ENCODE results near the gene TELO2. TPM values are rescaled to one million over a fixed set of nuclear protein-coding genes. Genes with fewer than 3 reads are reported as not detected.

The TELO2 gene
- total and polyA plus RNA-seq, 4 donors, result 24.4 to 64.2 (median 42.8) TPM

DNA sequence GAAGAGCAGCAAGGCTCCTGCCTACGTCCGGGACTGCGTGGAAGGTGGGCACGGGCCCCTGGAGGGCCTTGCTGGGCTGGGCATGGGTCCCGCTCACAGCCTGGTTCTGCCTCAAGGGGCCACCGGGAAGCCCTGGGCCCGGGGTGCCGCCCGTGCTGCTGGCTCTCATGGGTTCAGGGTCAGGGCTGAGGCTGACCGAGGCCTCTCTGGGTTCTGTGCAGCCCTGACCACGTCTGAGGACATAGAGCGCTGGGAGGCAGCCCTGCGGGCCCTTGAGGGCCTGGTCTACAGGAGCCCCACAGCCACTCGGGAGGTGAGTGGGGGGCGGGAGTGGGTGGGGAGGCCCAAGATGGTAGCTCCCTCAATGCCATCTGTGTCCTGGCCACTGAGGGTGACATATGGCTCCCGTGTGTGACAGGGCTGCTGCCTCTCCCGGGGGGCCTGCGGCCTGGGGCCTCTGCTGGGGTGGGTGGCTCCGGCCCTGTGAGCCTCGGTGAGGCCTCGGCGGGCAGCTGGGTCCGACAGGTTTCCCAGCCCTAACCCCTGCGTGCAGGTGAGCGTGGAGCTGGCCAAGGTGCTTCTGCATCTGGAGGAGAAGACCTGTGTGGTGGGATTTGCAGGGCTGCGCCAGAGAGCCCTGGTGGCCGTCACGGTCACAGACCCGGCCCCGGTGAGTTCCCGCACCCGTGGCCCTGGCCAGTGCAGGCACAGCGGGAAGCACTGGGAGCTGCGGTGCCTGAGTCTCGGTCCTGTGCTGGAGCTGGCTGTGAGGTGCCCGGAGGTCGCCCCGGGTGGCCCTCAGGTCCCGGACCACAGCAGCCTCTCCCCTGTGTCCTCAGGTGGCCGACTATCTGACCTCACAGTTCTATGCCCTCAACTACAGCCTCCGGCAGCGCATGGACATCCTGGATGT lies 9.2 kb downstream of the TELO2 start:
- 96 to 98% methylated on average over 38 to 42 of the region's 42 CpGs for WGBS, 2 donors
- H3K9me3 ChIP-seq (ENCODE audit: control insufficient read depth in 4 of 4, insufficient read depth in 3 of 4, low read length in 3 of 4), result no peaks in the 10 kb centered on the region
- peaks cover 11 to 67% (median 17%) of the 10 kb centered on the region in 4 donors for H3K36me3 ChIP-seq (ENCODE audit: control insufficient read depth in 4 of 4, insufficient read depth in 4 of 4, low read length in 4 of 4)
- H3K4me3 ChIP-seq, result no peak overlapping the region
- H3K4me1 ChIP-seq (ENCODE audit: control insufficient read depth in 5 of 5, insufficient read depth in 5 of 5, low read length in 5 of 5), result peaks cover 0 to 3% (median 0%) of the 10 kb centered on the region in 5 donors
- no peak overlapping the region for H3K9ac ChIP-seq (ENCODE audit: insufficient read depth in 1 of 2, low read length in 2 of 2)
- no peak for DNase-seq
- ATAC-seq (ENCODE audit: insufficient read depth, low FRiP score), result no peak
- TF ChIP-seq, protein P1, sequence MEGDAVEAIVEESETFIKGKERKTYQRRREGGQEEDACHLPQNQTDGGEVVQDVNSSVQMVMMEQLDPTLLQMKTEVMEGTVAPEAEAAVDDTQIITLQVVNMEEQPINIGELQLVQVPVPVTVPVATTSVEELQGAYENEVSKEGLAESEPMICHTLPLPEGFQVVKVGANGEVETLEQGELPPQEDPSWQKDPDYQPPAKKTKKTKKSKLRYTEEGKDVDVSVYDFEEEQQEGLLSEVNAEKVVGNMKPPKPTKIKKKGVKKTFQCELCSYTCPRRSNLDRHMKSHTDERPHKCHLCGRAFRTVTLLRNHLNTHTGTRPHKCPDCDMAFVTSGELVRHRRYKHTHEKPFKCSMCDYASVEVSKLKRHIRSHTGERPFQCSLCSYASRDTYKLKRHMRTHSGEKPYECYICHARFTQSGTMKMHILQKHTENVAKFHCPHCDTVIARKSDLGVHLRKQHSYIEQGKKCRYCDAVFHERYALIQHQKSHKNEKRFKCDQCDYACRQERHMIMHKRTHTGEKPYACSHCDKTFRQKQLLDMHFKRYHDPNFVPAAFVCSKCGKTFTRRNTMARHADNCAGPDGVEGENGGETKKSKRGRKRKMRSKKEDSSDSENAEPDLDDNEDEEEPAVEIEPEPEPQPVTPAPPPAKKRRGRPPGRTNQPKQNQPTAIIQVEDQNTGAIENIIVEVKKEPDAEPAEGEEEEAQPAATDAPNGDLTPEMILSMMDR (IDR thresholded peaks at IDR 0.05; ENCODE audit: control extremely low read depth, extremely low read depth), result no peak
- H3K27me3 ChIP-seq (ENCODE audit: control insufficient read depth in 3 of 3, insufficient read depth in 3 of 3, low read length in 2 of 3), result no peaks in the 10 kb centered on the region
- H3K27ac ChIP-seq (ENCODE audit: low read depth in 1 of 2, low read length in 1 of 2), result no peak overlapping the region

- TF ChIP-seq, protein P1 (IDR thresholded peaks at IDR 0.05; ENCODE audit: control extremely low read depth, extremely low read depth), result no peak
- Histone ChIP-seq H3K9ac (ENCODE audit: insufficient read depth in 1 of 2, low read length in 2 of 2) (no peak overlapping the region), H3K27me3 (ENCODE audit: control insufficient read depth in 3 of 3, insufficient read depth in 3 of 3, low read length in 2 of 3) (no peaks in the 10 kb centered on the region), H3K36me3 (ENCODE audit: control insufficient read depth in 4 of 4, insufficient read depth in 4 of 4, low read length in 4 of 4) (peaks cover 8 to 65% (median 17%) of the 10 kb centered on the region in 4 donors), H3K4me1 (ENCODE audit: control insufficient read depth in 5 of 5, insufficient read depth in 5 of 5, low read length in 5 of 5) (peaks cover 0 to 3% (median 0%) of the 10 kb centered on the region in 5 donors), H3K27ac (ENCODE audit: low read depth in 1 of 2, low read length in 1 of 2) (no peak overlapping the region), H3K9me3 (ENCODE audit: control insufficient read depth in 4 of 4, insufficient read depth in 3 of 4, low read length in 3 of 4) (no peaks in the 10 kb centered on the region), H3K4me3 (no peak overlapping the region)
- WGBS, 2 donors, result 97 to 99% methylated on average over 37 of the region's 37 CpGs
- ATAC-seq (ENCODE audit: insufficient read depth, low FRiP score), result no peak
- no peak for DNase-seq
Observed at GRCh38 chr16:1503110-1503955, 10.2 kb downstream of the TELO2 start.

DNA sequence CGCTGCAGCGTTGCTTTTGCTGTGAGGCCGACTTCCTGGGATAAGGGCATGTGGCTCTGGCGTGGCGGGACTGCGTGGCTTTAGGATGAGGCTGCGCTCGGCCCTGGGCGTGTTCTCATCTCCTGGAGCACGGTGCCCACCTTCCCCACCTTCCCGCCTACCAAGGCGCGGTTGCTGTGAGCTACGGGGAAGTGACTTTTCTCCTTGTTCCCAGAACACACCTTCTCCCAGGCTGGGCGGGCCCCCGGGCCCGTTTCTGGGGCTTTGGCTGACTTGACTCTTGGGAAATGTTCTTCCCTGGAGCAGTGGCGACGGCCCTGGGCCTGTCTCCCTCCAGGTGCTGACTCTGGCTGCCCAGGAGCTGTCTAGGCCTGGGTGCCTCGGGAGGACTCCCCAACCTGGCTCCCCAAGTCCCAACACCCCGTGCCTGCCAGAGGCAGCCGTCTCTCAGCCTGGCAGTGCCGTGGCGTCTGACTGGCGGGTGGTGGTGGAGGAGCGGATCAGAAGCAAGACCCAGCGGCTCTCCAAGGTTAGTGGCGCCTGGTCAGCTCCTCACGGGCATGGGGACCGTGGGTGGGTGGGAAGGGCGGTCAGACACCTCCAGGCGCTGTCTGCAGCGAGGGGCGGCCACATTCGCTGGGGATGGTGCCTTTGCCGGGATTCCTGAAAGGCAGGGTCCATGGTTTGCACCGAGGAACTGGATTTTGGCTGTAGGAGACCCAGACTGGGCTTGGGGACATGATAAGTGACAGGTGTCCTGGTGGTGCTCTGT lies 12.1 kb downstream of the TELO2 start:
- H3K4me1 ChIP-seq (ENCODE audit: control insufficient read depth in 5 of 5, insufficient read depth in 5 of 5, low read length in 5 of 5), result peaks cover 0 to 8% (median 3%) of the 10 kb centered on the region in 5 donors
- no peak overlapping the region for H3K9ac ChIP-seq (ENCODE audit: insufficient read depth in 1 of 2, low read length in 2 of 2)
- no peak overlapping the region for H3K27ac ChIP-seq (ENCODE audit: low read depth in 1 of 2, low read length in 1 of 2)
- no peaks in the 10 kb centered on the region for H3K27me3 ChIP-seq (ENCODE audit: control insufficient read depth in 3 of 3, insufficient read depth in 3 of 3, low read length in 2 of 3)
- DNase-seq (no peak), ATAC-seq (ENCODE audit: insufficient read depth, low FRiP score) (no peak)
- no peaks in the 10 kb centered on the region for H3K9me3 ChIP-seq (ENCODE audit: control insufficient read depth in 4 of 4, insufficient read depth in 3 of 4, low read length in 3 of 4)
- TF ChIP-seq, protein P1 (IDR thresholded peaks at IDR 0.05; ENCODE audit: control extremely low read depth, extremely low read depth), result no peak
- no peak overlapping the region for H3K4me3 ChIP-seq
- H3K36me3 ChIP-seq (ENCODE audit: control insufficient read depth in 4 of 4, insufficient read depth in 4 of 4, low read length in 4 of 4), result peaks cover 6 to 65% (median 14%) of the 10 kb centered on the region in 4 donors
- 95 to 96% methylated on average over 36 to 37 of the region's 37 CpGs for WGBS, 2 donors

Data from lung (tissue), 12 donors.